Mucosa of gallbladder (tissue), 1 donor: ENCODE results near the gene CMIP. TPM values are rescaled to one million over a fixed set of nuclear protein-coding genes. Genes with fewer than 3 reads are reported as not detected.

Experiments
- DNase-seq: peaks from one replicate; pipeline ENCODE4 v3.0.0-alpha.2; 2020; ENCODE audit warnings: low spot score
- total RNA-seq: library from RNA; stranded (reverse); gene quantifications from one replicate; pipeline ENCODE4 v1.2.1, GENCODE V29; 2021
- donor health status: DM: no; HTN: no; CAD: no.

CMIP gene
- total RNA-seq, 1 donor from 2014 or later = 95.5 TPM

- DNase-seq = no peak
Measured at GRCh38 chr16:81586417-81586816, 141.8 kb downstream of the CMIP start.

GRCh38 chr16:81586977-81587625 lies 142.5 kb downstream of the CMIP start:
- DNase-seq = peak; percentile 74

- DNase-seq = no peak
Measured at GRCh38 chr16:81587626-81588160, 143.1 kb downstream of the CMIP start.

- no peak for DNase-seq
Measured at GRCh38 chr16:81588326-81589081, 143.9 kb downstream of the CMIP start.

- no peak for DNase-seq
Measured at GRCh38 chr16:81589975-81590650, 145.5 kb downstream of the CMIP start.

GRCh38 chr16:81590714-81591544 lies 146.3 kb downstream of the CMIP start:
- DNase-seq = no peak

GRCh38 chr16:81591545-81591870 lies 146.9 kb downstream of the CMIP start:
- no peak for DNase-seq

- DNase-seq = peak; percentile 71
Measured at GRCh38 chr16:81592353-81592866, 147.8 kb downstream of the CMIP start.

GRCh38 chr16:81593481-81593880 lies 148.9 kb downstream of the CMIP start:
- DNase-seq = no peak

GRCh38 chr16:81595629-81596292 lies 151.2 kb downstream of the CMIP start:
- no peak for DNase-seq

- DNase-seq = no peak
Measured at GRCh38 chr16:81597079-81597658, 152.6 kb downstream of the CMIP start.

- no peak for DNase-seq
Measured at GRCh38 chr16:81598083-81598482, 153.5 kb downstream of the CMIP start.

- DNase-seq = no peak
Measured at GRCh38 chr16:81599034-81599744, 154.6 kb downstream of the CMIP start.

GRCh38 chr16:81600275-81600674 lies 155.7 kb downstream of the CMIP start:
- DNase-seq = no peak

GRCh38 chr16:81601008-81601428 lies 156.4 kb downstream of the CMIP start:
- DNase-seq = no peak

GRCh38 chr16:81601601-81602255 lies 157.1 kb downstream of the CMIP start:
- no peak for DNase-seq

GRCh38 chr16:81602256-81602776 lies 157.7 kb downstream of the CMIP start:
- DNase-seq = no peak

GRCh38 chr16:81602792-81603191 lies 158.2 kb downstream of the CMIP start:
- DNase-seq = no peak

GRCh38 chr16:81604960-81605383 lies 160.4 kb downstream of the CMIP start:
- DNase-seq = no peak
